ENCODE results near the gene SLC39A13. TPM values are rescaled to one million over a fixed set of nuclear protein-coding genes. Genes with fewer than 3 reads are reported as not detected.

The SLC39A13 gene
- total and polyA plus RNA-seq, 2 of the 13 experiments (the other 11 are each of a cell fraction or from before 2014, with no cell fraction given), result 15.3 to 30.5 TPM

GRCh38 chr11:47375546-47376085, 32.8 kb upstream of the SLC39A13 start:
- Histone ChIP-seq H3K36me3 (replicated peaks in 1 of 2; ENCODE audit: control insufficient read depth in 1 of 2, insufficient read depth in 2 of 2, low read length in 2 of 2) (no peaks in the 10 kb centered on the region), H4K20me1 (ENCODE audit: insufficient read depth, low read length) (no peaks in the 10 kb centered on the region), H3K27ac (ENCODE audit: extremely low read length, insufficient read depth, low read length) (no peak overlapping the region), H3K27me3 (ENCODE audit: control insufficient read depth in 1 of 2, insufficient read depth in 2 of 2, low read length in 2 of 2) (peaks cover 2% of the 10 kb centered on the region in 2 experiments; a peak in 1 of 5 replicates), H3K79me2 (ENCODE audit: insufficient read depth, low read length) (no peaks in the 10 kb centered on the region), H2AFZ (ENCODE audit: low read length) (no peak overlapping the region), H3K4me1 (ENCODE audit: insufficient read depth, low read length) (peaks cover 12% of the 10 kb centered on the region; the same call in 1 of the 2 replicates), H3K4me2 (ENCODE audit: low read depth, low read length) (no peak overlapping the region), H3K9ac (ENCODE audit: insufficient read depth, low read depth, low read length) (no peak overlapping the region), H3K4me3 (replicated peaks in 1 of 3; ENCODE audit: insufficient read depth in 1 of 3, low read depth in 2 of 3, low read length in 3 of 3) (no peak overlapping the region), H3K9me3 (ENCODE audit: low read length) (no peaks in the 10 kb centered on the region)
- DNase-seq (ENCODE audit: low spot score) (no peak), FAIRE-seq (no peak), ATAC-seq (no peak)
- BruUV-seq (replicated peaks), result no TSS peak
- TF ChIP-seq ZNF761 (CRISPR knock-in tag; conservative IDR thresholded peaks at IDR 0.05) (no peak), ZNF407 (CRISPR knock-in tag; IDR thresholded peaks at IDR 0.05; ENCODE audit: not compliant biosample characterization) (no peak), NKX3-1 (CRISPR knock-in tag; IDR thresholded peaks at IDR 0.05) (no peak), PHF20 (CRISPR knock-in tag; IDR thresholded peaks at IDR 0.05) (no peak), MIXL1 (CRISPR knock-in tag; IDR thresholded peaks at IDR 0.05) (no peak), ZNF207 (IDR thresholded peaks at IDR 0.05; ENCODE audit: borderline replicate concordance) (no peak), MEIS1 (CRISPR knock-in tag; IDR thresholded peaks at IDR 0.05; ENCODE audit: borderline replicate concordance) (no peak), ZNF224 (CRISPR knock-in tag; IDR thresholded peaks at IDR 0.05) (no peak), FOXA3 (CRISPR knock-in tag; IDR thresholded peaks at IDR 0.05) (no peak), NFYB (CRISPR knock-in tag; IDR thresholded peaks at IDR 0.05) (no peak), SOX13 (IDR thresholded peaks at IDR 0.05) (no peak), SOX13 (CRISPR knock-in tag; conservative IDR thresholded peaks at IDR 0.05 in 1 of 2, IDR thresholded peaks at IDR 0.05 in 1 of 2) (no peak), CREB1 (IDR thresholded peaks at IDR 0.05) (no peak), CREB1 (CRISPR knock-in tag; IDR thresholded peaks at IDR 0.05) (no peak), ZNF572 (CRISPR knock-in tag; IDR thresholded peaks at IDR 0.05) (no peak), REL (CRISPR knock-in tag; conservative IDR thresholded peaks at IDR 0.05) (no peak), ETS1 (CRISPR knock-in tag; IDR thresholded peaks at IDR 0.05) (no peak)
- ChIA-PET CTCF (ENCODE audit: low intra/inter-chr PET ratio, low total read pairs) (no interaction called here), POLR2A (no interaction called here)
- WGBS (ENCODE audit: low lambda C conversion rate), result 40% methylated on average over 10 of the region's 13 CpGs
- in situ Hi-C loops (cut with HindIII; ENCODE audit: extremely low pct_ligation_motif_present, low pct_unique_long_range_greater_than_20kb), result loop anchor here (10.0 kb wide), 1 partner anchor 79 kb away; no protein-coding TSS in a partner anchor
- intact Hi-C loops (cut with micrococcal nuclease; ENCODE audit: unreplicated experiment), result no loop called here
